RCC 7860 (cell line): ENCODE measurements around the gene ABCC11.
A peak's percentile ranks its signal among the peaks of the same experiment; 100 is the strongest.
"Not testable (repeated sequence)": the region's sequence is repeated elsewhere in the genome, so short reads cannot be mapped to it uniquely, and the experiment has no call there.

Source experiments
- DNase-seq: peaks from one replicate; pipeline ENCODE4 v3.0.0-alpha.2; 2015; ENCODE audit warnings: low spot score
- FAIRE-seq: peaks from 2 replicates; lab custom pipeline; 2012; peaks lifted over from hg19 to GRCh38; lab: Jason Lieb, UNC

The ABCC11 gene

DNA sequence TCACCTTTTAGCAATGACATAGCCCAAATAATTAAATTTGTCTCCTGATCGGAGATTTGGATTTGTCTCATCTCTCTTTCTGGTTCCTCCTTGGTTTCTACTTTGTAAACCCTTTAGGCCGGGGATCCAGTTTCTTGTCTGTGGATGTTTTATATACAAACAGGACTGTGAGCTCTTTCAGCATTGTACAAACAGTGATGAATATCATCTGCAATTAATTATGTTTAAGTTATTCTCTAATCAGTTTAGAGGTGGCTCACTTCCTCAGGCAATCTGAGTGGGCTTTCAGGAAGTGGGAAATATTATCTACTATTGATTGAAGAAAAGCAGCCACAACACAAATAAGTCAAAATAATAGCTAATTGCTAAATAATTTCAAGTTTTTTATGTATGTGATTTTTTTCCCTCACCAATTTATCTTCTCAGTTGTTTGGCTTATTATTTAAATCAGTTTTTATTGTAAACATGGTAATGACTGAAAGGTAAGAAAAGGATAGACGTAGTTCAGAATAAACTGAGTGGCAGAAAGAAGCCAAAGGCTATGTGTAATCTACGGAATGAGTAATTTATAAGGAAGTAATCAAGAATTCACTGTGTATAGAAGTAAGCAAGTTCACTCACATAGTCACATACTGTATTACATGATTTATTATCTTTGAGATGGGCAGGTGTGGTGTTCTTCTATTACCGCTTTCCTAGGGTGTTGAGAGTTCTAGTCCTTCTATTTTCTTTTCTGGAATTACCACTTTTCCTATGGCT, 3.4 kb upstream of the ABCC11 start:
- no peak for DNase-seq
- FAIRE-seq, result no peak

- DNase-seq (no peak), FAIRE-seq (no peak)
Measured at GRCh38 chr16:48246066-48246465, 1.3 kb downstream of the ABCC11 start.

DNA sequence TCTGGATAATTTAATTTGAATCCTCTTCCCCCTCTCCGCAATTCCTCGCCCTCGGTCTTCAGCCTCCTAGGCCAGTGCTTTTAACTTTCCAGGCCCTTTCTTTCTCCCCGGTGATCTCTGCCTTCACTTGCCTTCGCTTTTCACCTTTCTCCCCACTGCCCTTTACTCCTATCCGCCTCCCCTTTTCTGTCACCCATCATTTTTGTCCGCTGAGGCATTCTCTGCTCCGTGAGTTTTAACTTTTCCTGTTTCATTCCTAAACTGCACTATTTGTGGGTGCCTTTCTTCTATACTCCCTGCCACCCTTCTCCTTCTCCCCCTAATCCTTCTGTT, 2.5 kb downstream of the ABCC11 start:
- no peak for DNase-seq
- no peak for FAIRE-seq

- FAIRE-seq, result peak; percentile 33
- peak; percentile 73 for DNase-seq
Measured at GRCh38 chr16:48244080-48244862, 3.1 kb downstream of the ABCC11 start, which contains the start of gene LONP2. Gene LONP2, plus strand, starts transcription at chr16:48244300. Its CDS starts 89 bp downstream, at chr16:48244389.

DNA sequence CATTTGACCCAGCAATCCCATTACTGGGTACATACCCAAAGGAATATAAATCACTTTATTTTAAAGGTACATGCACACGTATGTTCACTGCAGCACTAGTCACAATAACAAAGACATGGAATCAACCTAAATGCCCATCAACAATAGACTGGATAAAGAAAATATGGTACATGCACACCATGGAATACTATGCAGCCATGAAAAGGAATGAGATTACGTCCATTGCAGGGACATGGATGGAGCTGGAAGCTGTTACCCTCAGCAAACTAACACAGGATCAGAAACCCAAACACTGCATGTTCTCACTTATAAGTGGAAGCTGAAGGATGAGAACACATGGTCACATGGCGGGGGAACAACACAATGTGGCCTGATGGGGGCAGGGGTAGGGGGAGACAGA, 7.2 kb downstream of the ABCC11 start:
- DNase-seq, result not testable (repeated sequence)

DNA sequence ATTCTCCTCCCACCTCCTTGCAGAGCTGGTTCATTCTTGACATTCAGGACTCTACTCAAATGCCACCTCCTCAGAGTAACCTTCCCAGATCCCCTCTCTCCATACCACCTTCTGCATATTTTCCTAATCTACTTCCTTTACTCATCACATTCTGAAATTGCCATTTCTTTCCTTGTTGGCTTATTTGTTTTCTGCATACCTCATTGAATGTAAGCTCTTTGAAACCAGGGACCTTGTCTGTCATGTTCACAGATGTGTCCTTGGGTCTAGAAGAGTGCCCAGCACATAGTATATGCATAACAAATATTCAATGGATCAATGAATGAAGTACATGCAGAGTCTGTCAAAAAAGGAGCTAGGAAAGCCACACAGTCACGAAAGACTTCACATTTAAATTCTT, 11.1 kb downstream of the ABCC11 start:
- no peak for FAIRE-seq
- no peak for DNase-seq

More for the DNA sequence above, 7.2 kb downstream of the ABCC11 start:
- FAIRE-seq, result not testable (repeated sequence)

DNA sequence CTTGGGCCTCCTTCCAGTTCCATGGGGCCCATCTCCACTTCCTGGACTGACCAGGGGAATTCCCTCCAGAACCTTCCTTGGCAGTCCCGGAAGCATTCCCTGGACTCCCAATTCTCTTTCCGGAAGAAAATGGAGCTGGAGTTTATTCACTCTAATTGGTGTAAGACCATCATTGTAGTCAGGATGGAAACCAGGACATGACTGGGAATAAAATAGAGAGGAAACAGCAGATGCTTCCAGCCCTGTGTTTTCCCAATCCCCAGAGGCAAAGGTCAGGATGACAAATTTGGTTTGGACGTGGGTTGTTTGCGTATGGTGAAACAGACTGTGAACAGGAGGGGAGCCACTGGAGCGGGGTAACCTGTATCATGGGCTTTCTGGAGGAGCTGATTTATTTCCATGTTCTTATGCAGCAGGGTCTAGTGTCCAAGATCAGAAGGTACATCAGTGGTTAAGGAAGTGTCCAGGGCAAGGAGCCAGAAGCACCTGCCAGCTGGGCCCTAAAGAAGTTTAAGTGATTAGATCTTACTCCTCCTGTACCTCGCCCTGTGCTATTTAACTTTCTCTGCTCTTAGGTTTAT, 11.7 kb downstream of the ABCC11 start:
- no peak for FAIRE-seq
- DNase-seq, result no peak

DNA sequence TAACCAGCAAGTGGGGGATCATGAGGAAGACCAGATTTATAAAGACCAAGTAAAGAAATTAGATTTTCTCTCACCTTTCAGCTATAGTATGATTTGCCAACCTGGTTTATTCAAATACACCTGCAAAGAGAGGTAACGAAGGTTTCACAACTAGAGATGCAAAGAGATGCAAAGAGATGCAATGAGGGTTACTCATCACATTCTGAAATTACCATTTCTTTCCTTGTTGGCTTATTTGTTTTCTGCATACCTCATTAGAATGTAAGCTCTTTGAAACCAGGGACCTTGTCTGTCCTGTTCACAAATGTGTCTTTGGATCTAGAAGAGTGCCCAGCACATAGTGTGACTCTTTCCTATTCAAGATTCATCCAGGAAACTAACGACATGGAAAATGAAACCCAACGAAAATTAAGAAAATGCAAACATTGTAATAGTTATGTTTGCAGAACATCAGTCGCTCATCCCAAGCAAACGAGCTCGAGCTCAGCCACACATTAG, 12.2 kb downstream of the ABCC11 start:
- no peak for DNase-seq
- FAIRE-seq, result no peak

- no peak for FAIRE-seq
- no peak for DNase-seq
Measured at GRCh38 chr16:48234630-48235029, 12.7 kb downstream of the ABCC11 start.

- FAIRE-seq (no peak), DNase-seq (no peak)
Measured at GRCh38 chr16:48232493-48233040, 14.8 kb downstream of the ABCC11 start.

DNA sequence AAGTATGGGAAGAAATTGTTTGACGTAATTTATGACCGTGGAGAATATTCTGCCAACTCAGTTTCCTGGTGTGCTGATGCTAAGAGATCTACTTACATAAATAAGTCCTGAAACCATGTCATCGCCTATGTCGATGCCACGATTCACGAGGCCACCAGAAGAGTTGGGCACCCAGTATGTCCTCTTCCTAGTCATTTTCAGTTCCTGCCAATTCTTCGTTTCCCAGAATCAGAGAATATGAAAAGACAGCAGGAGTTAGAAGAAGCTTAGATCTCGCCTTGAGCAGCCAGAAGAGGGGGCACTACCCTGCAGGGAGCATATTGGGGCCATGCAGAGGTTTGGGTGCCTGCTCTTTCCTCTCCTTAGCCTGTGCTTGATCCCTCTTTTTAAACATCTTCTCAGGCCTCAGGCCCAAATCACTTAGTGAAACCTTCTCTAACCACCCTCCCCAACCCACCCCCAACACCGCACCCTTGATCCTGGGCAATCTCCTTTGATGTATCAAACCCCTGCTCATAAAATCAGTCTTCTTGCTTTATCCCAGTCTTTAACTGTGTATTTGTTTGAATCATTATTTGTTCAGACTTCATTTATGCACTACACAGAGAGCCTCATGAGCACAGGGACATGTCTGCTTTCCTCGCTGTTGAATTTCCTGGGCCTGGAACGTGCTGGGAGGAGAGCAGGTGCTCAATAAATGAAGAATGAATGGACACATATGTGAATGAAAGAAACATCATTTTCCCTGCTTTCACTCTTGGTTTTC, 15.4 kb downstream of the ABCC11 start:
- no peak for FAIRE-seq
- no peak for DNase-seq

GRCh38 chr16:48225456-48225855, 21.9 kb downstream of the ABCC11 start:
- no peak for DNase-seq
- no peak for FAIRE-seq

GRCh38 chr16:48223490-48223889, 23.8 kb downstream of the ABCC11 start:
- FAIRE-seq, result no peak
- no peak for DNase-seq

DNA sequence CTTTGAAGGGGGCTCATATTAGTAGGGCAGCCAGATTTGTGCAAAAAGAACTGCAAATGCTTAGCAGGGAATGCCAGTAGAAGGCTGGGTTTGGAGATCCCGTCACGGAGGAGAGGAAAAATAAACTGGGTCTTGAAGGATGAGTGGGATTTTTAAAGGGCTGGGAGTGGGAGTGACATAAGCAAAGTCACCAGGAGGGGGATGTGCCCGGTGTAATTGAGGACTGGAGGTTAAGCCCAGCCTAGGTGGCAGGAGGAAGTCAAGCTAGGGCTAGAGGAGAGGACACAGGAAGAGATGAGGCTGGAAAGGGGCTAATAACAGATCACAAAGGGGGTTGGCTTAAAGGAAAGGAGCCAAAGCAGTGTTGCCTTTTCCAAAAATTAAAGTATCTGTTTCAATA, 26.4 kb downstream of the ABCC11 start:
- DNase-seq (no peak), FAIRE-seq (no peak)

DNA sequence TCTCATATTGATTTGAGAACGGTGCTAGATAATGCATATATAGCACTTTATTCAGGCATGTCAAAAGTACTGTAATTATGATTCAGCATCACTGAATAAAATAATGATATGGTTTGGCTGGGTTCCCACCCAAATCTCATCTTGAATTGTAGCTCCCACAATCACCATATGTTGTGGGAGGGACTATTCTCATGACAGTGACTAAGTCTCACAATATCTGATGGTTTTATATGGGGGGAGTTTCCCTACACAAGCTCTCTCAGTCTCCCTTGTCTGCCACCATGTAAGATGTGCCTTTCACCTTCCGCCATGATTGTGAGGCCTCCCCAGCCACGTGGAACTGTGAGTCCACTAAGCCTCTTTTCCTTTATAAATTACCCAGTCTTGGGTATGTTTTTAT, 28.9 kb downstream of the ABCC11 start:
- FAIRE-seq (no peak), DNase-seq (no peak)

- DNase-seq (no peak), FAIRE-seq (no peak)
Measured at GRCh38 chr16:48217708-48218107, 29.6 kb downstream of the ABCC11 start.

GRCh38 chr16:48215738-48216137, 31.6 kb downstream of the ABCC11 start:
- FAIRE-seq (no peak), DNase-seq (no peak)

DNA sequence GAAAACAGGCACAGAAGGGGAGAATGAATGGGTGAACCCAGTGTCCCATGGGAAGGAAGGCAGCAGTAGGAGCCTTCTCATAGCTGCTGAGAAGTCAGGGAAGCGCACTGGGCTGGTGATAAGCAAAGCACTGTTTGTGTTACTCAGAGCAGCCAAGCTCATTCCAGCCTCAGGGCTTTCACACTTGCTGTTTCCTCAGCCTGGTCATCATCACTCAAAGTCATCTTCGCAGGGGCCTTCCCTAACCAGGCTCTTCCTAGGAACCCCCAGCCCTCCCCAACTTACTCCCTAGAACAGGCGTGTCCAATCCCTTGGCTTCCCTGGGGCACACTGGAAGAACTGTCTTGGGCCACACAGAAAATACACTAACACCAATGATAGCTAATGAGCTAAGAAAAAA, 35.3 kb downstream of the ABCC11 start:
- DNase-seq (no peak), FAIRE-seq (no peak)

GRCh38 chr16:48210747-48211146, 36.6 kb downstream of the ABCC11 start:
- DNase-seq, result no peak
- no peak for FAIRE-seq

- DNase-seq (no peak), FAIRE-seq (no peak)
Measured at GRCh38 chr16:48206594-48207242, 40.6 kb downstream of the ABCC11 start.
